ENCODE data around the gene WNT11. TPM values are rescaled to one million over a fixed set of nuclear protein-coding genes. Genes with fewer than 3 reads are reported as not detected.

Gene WNT11
- polyA plus RNA-seq, 1 donor (not counting 4 experiments of a cell fraction or from before 2014, with no cell fraction given), result not detected

- H3K4me3 ChIP-seq (ENCODE audit: control insufficient read depth in 2 of 3, extremely low read depth in 1 of 3, insufficient read depth in 2 of 3, low read depth in 1 of 3, low read length in 3 of 3), result no peak overlapping the region
- DNase-seq (ENCODE audit: low read depth, low spot score), result no peak
- H3K9me3 ChIP-seq (ENCODE audit: control insufficient read depth, low read depth, low read length), result no peaks in the 10 kb centered on the region
- H3K27ac ChIP-seq (ENCODE audit: control insufficient read depth, insufficient read depth, low read length), result no peak overlapping the region
- H3K36me3 ChIP-seq (ENCODE audit: control insufficient read depth in 2 of 2, extremely low read depth in 1 of 2, insufficient read depth in 2 of 2, low read length in 2 of 2), result no peaks in the 10 kb centered on the region
- H2AFZ ChIP-seq (ENCODE audit: control insufficient read depth, low read length), result no peak overlapping the region
- no peaks in the 10 kb centered on the region for H3K4me1 ChIP-seq (ENCODE audit: control insufficient read depth, extremely low read depth, insufficient read depth, low read length)
- no peak for FAIRE-seq
- no peaks in the 10 kb centered on the region for H3K9me1 ChIP-seq (ENCODE audit: control insufficient read depth, extremely low read depth, insufficient read depth, low read length)
- H3K9ac ChIP-seq (ENCODE audit: control insufficient read depth, extremely low read depth, insufficient read depth, low read length), result no peak overlapping the region
- no peaks in the 10 kb centered on the region for H4K20me1 ChIP-seq (ENCODE audit: control insufficient read depth, extremely low read depth, insufficient read depth, low read length)
- H3K27me3 ChIP-seq (ENCODE audit: control insufficient read depth, extremely low read depth, insufficient read depth, low read length), result peaks cover 15% of the 10 kb centered on the region
- dilution Hi-C loops (cut with MboI; ENCODE audit: extremely low pct_ligation_motif_present, low sequenced_read_pairs), result no loop called here
- no peak overlapping the region for H3K4me2 ChIP-seq (ENCODE audit: control insufficient read depth, extremely low read depth, insufficient read depth, low read depth, low read length)
- H3K79me2 ChIP-seq (ENCODE audit: control insufficient read depth, insufficient read depth, low read length), result no peaks in the 10 kb centered on the region
- no peak for TF ChIP-seq EZH2 (IDR thresholded peaks at IDR 0.05; ENCODE audit: low read length)
- no peak for TF ChIP-seq CTCF (optimal IDR thresholded peaks at IDR 0.05 in 1 of 3, IDR thresholded peaks at IDR 0.05 in 1 of 3, conservative IDR thresholded peaks at IDR 0.05 in 1 of 3; ENCODE audit: extremely low read depth in 1 of 3, insufficient read depth in 2 of 3, low read length in 3 of 3)
These were observed 33.7 kb downstream of the WNT11 start for GRCh38 chr11:76172583-76172982.

- Histone ChIP-seq H2AFZ (ENCODE audit: control insufficient read depth, low read length) (no peak overlapping the region), H3K9me1 (ENCODE audit: control insufficient read depth, extremely low read depth, insufficient read depth, low read length) (no peaks in the 10 kb centered on the region), H3K4me3 (ENCODE audit: control insufficient read depth in 2 of 3, extremely low read depth in 1 of 3, insufficient read depth in 2 of 3, low read depth in 1 of 3, low read length in 3 of 3) (no peak overlapping the region), H3K9ac (ENCODE audit: control insufficient read depth, extremely low read depth, insufficient read depth, low read length) (no peak overlapping the region), H3K4me2 (ENCODE audit: control insufficient read depth, extremely low read depth, insufficient read depth, low read depth, low read length) (no peak overlapping the region), H3K27me3 (ENCODE audit: control insufficient read depth, extremely low read depth, insufficient read depth, low read length) (peaks cover 15% of the 10 kb centered on the region), H4K20me1 (ENCODE audit: control insufficient read depth, extremely low read depth, insufficient read depth, low read length) (no peaks in the 10 kb centered on the region), H3K36me3 (ENCODE audit: control insufficient read depth in 2 of 2, extremely low read depth in 1 of 2, insufficient read depth in 2 of 2, low read length in 2 of 2) (no peaks in the 10 kb centered on the region), H3K9me3 (ENCODE audit: control insufficient read depth, low read depth, low read length) (no peaks in the 10 kb centered on the region), H3K4me1 (ENCODE audit: control insufficient read depth, extremely low read depth, insufficient read depth, low read length) (no peaks in the 10 kb centered on the region), H3K79me2 (ENCODE audit: control insufficient read depth, insufficient read depth, low read length) (no peaks in the 10 kb centered on the region), H3K27ac (ENCODE audit: control insufficient read depth, insufficient read depth, low read length) (no peak overlapping the region)
- TF ChIP-seq CTCF (optimal IDR thresholded peaks at IDR 0.05 in 1 of 3, IDR thresholded peaks at IDR 0.05 in 1 of 3, conservative IDR thresholded peaks at IDR 0.05 in 1 of 3; ENCODE audit: extremely low read depth in 1 of 3, insufficient read depth in 2 of 3, low read length in 3 of 3), result no peak
- TF ChIP-seq EZH2 (IDR thresholded peaks at IDR 0.05; ENCODE audit: low read length), result no peak
- dilution Hi-C loops (cut with MboI; ENCODE audit: extremely low pct_ligation_motif_present, low sequenced_read_pairs), result no loop called here
- FAIRE-seq (no peak), DNase-seq (ENCODE audit: low read depth, low spot score) (no peak)
These were observed 35.8 kb downstream of the WNT11 start for GRCh38 chr11:76170468-76170867.

Measured in keratinocyte (primary cell).